Measurements from ENCODE around the gene TTC33.

- TF ChIP-seq POLR2A (IDR thresholded peaks at IDR 0.05; ENCODE audit: low read depth, low read length) (no peak), POLR2AphosphoS5 (IDR thresholded peaks at IDR 0.05; ENCODE audit: low read depth, low read length) (no peak), TAF1 (IDR thresholded peaks at IDR 0.05; ENCODE audit: low read depth, low read length) (no peak), SPI1 (IDR thresholded peaks at IDR 0.05; ENCODE audit: low read depth, low read length) (no peak)
Measured at GRCh38 chr5:40674661-40675235, 81.0 kb downstream of the TTC33 start.

Data from GM12891 (cell line).